HG02885 (cell line): ENCODE data around the gene SNAP25.

ENCODE experiments used
- ATAC-seq: cut with Tn5 transposase; IDR thresholded peaks from one replicate; pipeline ENCODE4 v1.9.1; 2021; ENCODE audit warnings: mild to moderate bottlenecking; ENCODE audit not compliant: unreplicated experiment, poor library complexity

SNAP25 gene

DNA sequence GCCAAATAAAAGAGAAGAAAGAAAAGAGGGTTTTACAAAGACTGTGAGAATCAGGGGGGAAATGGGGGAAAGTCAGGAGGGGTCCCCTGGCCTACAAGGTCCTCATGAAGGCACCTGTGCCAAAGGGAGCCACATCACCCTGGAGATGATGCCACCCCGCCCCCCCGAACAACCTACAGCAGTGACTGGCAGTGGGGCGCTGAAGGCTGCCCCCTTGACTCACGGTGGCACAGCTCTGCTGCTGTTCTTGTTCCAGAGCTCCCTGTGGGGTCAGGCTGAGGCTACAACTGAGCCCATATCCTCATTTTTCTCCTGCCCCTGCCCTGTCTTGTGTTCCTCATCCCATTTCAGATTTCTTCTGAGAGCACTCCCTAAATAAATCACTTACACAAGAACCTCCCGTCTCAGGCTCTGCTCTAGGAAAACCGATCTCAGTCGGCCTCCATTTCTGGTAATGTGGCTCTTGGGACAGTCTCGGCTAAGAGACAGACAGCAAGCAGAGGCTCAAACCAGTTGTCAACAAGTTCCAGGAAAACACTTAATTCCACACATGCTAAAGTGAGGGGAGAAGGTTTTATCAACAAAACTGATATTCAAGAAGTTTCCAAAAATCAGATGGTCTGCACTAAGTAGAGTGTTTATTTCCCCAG, 105.7 kb downstream of the SNAP25 start:
- ATAC-seq = no peak

DNA sequence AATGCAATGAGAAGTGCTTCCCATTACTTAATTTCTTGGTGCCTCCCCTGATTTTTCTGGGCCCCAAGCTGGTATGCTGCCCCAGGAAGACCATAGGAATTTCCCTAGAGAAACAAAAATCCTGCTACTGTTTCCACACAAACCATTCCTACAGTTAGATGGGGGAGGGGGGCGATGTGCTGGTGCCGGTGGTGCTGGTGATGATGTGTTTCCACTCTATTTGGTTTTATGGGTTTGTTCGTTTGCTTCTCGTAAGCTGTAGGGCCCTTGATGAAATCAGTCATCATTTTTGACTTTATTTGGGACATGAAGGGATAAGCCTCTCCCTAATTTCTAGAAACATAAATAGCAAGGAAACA, 110.2 kb downstream of the SNAP25 start:
- ATAC-seq = no peak

DNA sequence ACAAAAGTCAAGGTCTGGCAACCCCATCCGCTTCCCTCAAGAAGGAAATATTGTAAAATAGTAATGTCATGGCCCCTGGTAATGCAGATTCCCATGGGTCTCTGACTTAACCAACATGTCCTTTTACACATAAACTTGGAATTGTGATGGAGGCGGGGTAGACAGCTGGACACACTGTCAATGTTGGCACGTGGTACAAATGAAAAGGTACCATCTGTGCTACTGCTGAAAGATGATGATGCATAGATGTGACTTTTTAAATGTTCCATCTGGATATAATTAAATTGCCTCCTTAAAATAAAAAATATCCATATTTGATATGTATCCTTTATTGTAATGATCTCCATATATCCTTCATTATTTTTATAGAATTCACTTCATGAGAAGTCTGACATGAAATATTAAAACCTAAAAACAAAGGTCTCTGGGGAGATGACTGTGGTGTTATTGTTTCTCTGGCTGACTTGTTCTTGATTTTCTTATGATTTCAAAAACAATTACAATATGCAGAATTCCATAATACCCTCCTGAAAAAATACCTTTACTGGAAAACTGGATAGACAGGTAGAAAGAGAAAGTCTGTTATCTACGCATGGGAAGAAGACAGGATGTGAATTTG, 110.9 kb downstream of the SNAP25 start:
- ATAC-seq = no peak

DNA sequence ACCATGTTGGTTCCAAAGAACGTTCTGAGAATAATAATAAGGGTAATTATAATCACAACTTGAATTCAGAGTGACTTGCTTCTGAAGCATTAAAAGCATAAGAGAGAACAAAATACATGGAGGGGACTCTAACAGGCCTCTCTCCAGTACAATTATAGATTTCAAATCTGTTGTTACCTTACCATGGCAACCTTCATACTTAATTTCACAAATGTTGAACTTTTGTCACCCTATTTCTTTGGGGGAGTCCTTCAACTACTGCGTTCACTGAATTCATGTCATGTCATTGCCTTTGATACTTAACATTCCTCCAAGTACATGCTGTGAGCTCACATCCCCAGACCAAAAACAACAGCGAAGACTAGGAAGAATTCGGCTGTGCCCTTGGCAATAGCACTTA, 111.4 kb downstream of the SNAP25 start:
- ATAC-seq = no peak

DNA sequence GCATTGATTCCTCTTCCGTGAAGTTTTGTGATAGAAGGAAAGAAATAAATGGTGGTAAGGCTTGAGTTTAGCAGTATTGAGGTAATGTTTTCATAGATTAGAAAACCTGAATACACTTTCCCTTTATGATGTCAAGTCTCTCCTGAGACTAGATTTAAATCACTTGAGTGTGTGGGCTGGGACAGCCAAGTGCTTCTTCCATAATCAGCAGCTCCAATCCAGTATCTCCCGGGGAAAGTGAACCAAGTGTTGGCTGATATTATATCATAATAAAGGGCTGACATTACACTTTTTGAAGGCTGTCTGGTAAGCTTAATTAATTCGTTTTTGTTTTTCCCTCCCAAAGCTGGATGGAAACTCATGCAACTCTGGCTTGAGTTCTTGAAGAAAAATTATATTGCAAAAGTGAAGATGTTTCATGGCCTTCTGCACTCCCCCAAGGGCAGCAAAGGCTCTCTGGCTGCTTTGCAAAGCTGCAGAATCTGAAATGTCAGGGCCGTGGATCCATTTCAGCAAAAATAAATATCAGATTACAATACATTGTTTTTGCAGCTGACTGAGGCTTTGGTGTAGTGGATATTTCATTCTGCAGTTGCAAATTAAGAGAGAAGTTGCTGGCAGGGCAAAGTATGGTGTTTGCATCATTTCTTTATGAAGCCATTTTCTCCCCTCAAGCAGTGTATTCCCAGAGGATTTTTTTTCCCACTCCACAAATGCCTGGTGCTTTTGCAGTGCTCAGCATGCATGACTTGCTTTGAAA, 114.2 kb downstream of the SNAP25 start:
- no peak for ATAC-seq

DNA sequence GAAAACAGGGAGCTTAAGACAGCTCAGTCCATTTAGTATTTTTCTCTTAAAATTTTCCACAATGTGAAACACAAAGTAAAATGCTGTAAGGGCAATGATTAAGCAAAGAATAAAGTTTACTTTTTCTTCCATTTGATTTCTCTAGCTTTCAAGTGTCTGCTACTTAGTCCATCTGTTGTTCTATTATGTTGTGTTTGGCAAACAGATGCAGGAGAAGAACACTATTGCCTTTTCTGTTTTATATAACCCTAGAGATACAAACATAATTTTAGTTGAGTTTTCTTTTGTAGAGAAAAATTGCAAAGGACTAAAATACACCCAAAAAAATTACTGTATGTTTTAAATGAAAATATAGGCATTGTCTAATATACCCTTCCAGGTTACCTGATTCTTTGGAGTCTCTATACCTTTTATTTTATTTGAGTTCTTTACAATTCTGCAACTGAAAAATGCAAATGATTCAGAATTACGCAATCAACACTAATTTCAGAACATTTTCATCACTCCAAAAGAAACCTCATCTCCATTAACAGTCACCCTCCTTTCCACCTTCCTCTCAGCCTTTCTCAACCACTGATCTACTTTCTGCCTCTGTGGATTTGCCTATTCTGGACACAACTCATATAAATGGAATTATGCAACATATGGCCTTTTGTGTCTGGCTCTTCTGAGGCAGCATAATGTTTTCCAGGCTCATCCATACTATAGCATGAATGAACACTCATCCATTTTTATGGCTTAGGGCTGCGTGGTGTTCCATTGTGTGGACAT, 118.5 kb downstream of the SNAP25 start:
- ATAC-seq = no peak

DNA sequence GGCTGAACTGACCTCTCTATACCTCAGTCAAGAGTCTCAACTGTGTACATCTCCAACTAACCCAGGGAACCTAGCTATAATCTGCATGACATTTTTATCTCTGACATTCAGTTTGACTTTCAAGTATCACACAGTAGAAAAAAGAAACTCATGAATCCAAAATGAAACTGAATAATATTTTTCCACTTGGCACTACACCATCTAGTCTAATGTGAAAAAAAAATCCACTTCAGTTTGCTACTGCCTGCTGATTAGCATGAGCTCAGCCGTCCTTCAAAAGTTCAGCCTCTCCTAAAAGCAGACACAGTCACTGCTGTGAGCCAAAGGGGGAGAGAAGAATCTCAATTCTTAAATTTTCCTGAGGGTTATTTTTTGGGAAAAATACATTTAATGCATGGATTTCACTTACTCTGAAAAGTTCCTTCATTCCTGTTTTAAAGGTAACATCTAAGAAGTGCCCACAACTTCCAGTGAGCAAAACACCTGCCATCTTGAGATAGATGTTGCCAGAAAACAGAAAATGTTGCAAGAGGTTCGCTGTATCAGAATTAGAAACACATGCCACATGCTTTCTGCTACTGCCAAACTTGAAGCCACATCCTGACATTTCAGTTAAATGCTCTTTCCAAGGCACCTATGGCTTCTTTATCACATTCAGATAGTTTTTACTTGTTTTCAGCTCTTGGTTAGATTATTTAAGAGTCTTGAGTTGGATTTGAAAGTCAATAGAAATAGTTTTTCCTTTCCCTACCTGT, 120.0 kb downstream of the SNAP25 start:
- no peak for ATAC-seq

DNA sequence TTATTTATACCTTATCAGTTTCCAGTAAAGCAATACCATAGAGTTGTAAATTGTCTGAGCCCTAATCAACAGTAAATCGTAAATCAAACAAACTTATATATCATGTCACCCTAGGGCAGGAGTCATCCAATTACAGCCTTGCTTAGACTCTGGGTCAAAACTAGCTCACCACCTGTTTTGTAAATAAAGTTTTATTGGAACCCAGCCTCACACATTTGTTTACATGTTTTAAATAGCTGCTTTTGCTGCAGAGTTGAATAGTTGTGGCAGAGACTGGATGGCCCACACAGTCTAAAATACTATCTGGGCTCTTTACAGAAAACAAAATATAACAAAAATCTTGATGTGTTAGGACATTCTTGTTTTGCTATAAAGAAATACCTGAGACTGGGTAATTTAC, 121.0 kb downstream of the SNAP25 start:
- no peak for ATAC-seq

DNA sequence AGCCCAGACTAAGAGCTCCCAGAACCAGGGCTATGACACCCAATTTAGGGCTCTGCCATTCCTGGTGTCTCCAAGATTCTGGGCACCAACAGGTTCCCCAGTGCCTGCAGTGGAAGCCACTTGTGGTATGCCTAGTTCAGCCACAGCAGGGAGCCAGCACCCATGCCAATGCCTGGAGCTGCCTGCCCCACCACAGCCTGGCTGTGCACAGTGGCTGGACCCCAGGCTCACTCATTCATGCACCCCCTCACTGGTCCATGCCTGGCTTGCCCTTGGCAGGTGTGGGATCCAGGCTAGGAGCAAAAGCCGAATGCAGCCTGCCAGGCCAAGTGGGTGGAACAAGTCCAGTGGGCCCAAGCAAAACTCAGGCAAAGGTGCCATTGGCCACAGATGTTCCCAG, 123.5 kb downstream of the SNAP25 start:
- no peak for ATAC-seq

DNA sequence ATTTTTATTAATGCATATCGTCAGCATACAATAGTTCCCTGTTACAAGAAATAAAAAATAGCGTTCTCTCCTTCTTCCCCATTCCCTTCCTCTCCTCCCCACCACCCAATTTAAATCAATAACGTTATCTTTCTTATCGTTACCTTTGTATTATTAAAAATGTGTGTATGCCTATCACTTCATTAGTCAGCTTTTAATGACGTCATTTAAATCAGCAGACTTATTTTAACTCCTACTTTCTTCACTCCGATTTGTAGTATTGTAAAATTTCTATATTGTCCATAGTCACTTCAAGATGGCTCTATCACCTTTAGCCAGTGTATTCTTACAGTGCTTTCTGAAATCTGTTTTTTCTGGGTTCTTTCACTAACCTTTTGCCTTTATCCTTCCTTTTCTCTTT, 126.3 kb downstream of the SNAP25 start:
- no peak for ATAC-seq

DNA sequence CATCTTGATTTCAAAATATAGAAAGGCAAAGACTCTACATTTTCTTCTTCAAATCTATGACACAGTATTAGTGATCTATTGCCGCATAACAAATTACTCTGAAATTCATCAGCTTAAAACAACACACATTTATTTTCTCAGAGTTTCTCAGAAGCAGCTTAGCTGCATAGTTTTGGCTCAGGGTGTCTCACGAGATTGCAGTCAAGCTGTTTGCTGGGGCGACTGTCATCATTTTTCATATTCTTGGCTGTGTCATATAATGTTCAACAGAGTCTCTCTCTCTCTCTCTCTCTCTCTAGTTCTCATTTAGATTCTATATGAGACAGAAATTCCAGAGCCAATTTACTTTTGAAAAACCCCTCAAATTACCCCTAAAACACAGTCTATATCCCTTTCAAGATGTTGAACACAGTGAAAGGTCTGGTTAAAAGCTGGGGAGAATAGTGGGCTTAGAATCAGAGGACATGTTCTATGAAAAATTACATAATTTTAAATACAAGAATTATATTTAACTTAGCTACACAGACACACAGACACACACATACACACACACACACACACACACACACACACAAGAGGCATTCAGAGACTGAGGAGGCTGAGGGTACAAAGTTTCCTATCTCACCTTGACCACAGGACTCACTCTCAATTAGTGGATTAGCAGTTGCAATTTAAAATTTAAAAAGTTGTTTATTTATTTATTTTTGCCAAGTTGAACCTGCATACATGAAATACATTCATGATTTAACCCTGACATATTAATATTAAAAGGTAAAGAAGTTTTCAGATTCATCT, 128.7 kb downstream of the SNAP25 start:
- no peak for ATAC-seq

DNA sequence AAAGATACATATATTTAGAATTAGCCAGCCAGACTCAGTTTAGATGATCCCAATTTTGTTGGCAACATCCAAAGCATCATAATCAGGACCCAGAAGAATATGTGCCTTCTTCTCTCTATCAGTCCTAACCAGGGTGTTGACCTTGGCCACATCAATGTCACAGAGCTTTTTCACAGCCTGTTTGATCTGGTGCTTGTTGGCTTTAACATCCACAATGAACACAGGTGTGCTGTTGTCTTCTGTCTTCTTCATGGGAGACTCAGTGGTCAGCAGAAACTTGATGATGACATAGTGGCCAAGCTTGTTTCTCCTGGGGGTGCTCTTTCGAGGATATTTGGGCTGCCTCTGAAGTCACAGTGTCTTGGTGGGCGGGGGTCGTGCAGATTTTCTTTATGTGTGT, 130.5 kb downstream of the SNAP25 start:
- no peak for ATAC-seq

DNA sequence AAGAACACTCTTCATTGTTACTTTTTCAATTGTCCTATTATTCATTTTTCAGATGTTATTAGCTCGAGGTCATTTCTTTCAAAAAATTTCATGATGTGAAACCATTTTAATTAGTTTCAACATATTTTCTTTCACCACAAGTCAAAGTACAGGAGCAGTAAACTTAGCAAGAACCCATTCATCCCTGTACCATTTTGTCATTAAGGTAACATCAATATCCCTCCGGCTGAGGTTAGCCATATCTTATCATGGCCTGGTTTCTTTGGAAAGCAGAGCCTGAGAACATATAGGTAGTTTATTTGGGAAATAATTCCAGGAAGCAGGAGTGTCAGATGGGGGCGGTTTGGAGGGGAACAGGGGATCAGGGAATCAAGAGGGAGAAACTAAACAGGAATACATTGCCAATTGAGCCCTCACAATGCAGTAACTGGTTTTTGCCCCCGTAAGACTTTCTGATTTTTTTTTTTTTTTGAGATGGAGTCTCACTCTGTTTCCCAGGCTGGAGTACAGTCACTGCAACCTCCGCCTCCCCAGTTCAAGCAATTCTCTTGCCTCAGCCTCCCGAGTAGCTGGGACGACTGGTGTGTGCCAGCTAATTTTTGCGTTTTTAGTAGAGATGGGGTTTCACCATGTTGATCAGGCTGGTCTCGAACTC, 131.7 kb downstream of the SNAP25 start:
- no peak for ATAC-seq

DNA sequence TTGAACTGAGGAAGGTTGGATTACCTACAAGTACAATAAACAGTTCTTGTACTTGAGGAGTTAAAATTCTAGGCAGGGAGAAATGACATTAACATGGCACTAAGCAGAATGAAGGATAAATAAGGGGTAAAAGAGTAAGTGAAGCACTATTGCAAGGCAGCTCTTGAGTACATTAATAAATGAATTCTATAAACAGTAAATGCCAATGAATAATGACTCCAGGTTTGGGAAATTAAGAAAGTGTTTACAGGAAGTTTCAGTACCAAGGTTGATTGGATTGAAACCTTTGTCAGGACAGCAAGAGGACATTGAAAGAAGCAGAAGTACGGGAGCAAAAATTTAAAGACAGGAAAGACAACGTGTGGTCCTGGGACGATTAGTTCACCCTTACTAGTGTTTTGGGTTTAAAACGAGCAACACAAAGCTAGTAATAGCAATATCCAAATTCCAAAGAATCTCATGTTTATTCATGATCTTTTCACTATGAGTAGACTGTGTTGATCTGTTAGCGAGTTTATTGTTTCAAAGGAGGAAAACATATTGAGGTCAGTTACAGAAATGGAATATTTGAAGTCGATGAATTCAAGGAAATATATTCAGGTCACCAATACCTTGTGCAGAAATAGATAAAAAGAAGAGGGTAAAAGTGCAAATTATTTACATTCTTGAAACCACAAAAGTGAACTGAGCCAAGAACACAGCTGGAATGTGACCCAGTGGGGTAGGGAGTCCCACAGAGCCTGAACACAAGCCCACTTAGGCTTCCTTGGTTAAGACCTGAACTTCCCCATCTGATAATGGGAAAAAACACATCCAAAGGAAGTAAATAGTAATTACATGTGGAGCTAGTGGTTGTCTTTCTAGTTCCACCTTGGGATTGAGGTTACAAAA, 134.5 kb downstream of the SNAP25 start:
- ATAC-seq = no peak

DNA sequence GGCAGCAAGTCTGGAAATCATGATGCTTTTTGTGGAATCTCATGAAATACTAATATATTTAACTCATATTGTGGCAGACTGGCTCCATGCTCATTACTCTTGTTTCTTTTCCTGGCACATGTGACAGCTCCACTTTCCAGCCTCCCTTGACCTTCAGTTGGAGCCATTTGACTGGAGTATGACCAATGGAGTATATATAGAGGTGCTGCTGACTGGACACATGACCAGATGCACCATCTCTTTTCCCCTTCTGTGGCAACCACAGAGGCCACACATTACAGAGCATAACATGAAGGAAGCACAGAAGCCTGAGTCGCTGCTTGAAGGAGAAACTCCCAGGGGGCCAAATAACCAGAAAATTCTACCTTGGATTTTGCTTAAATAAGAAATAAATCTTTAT, 138.0 kb downstream of the SNAP25 start:
- no peak for ATAC-seq
